Stimulated activated naive B cell treated with anti-CD40 and anti-IgM and Interleukin-4, amounts not matched to agents 10 μg/mL and 1 μg/mL and 100 μg/mL, for 72 hours (primary cell): ENCODE results near the gene GLMP.

ENCODE experiments used
- ATAC-seq, 2 donors: fragments of 150-1000 bp; cut with Tn5 transposase; replicated peaks; 2 replicates each; pipeline ENCODE4 v1.10.0; 2021; ENCODE audit warnings: moderate library complexity in 1 of 2
- DNase-seq: peaks from one replicate; pipeline ENCODE4 v3.0.0; 2021
- H3K27ac Mint-ChIP-seq: one replicate; pipeline ENCODE4 v1.8.0; 2022; ENCODE audit warnings: mild to moderate bottlenecking, mixed read lengths
- H3K27me3 Mint-ChIP-seq, 2 donors: one replicate each; pipeline ENCODE4 v1.8.0; 2022; ENCODE audit warnings: mixed read lengths in 2 of 2
- H3K36me3 Mint-ChIP-seq, 2 donors: one replicate each; pipeline ENCODE4 v1.8.0; 2022; ENCODE audit warnings: mixed read lengths in 2 of 2, mild to moderate bottlenecking in 1 of 2
- H3K4me1 Mint-ChIP-seq, 2 donors: one replicate each; pipeline ENCODE4 v1.8.0; 2022; ENCODE audit warnings: mixed read lengths in 2 of 2, mild to moderate bottlenecking in 1 of 2
- H3K4me3 Mint-ChIP-seq, 2 donors: one replicate each; pipeline ENCODE4 v1.8.0; 2022; ENCODE audit warnings: mild to moderate bottlenecking in 2 of 2, mixed read lengths in 2 of 2, moderate library complexity in 1 of 2
- H3K9me3 Mint-ChIP-seq, 2 donors: one replicate each; pipeline ENCODE4 v1.8.0; 2022; ENCODE audit warnings: mixed read lengths in 2 of 2, mild to moderate bottlenecking in 1 of 2

Gene GLMP

GRCh38 chr1:156305215-156305614, 9.7 kb upstream of the GLMP start:
- H3K4me1 Mint-ChIP-seq, result peaks cover 2 to 5% of the 10 kb centered on the region in 2 donors
- H3K36me3 Mint-ChIP-seq, result peaks cover 22 to 45% of the 10 kb centered on the region in 2 donors
- no peaks in the 10 kb centered on the region for H3K27me3 Mint-ChIP-seq
- H3K4me3 Mint-ChIP-seq, result no peak overlapping the region
- ATAC-seq, result no peak
- no peak for DNase-seq
- peak overlapping the region; percentile 68 for H3K27ac Mint-ChIP-seq
- no peaks in the 10 kb centered on the region for H3K9me3 Mint-ChIP-seq

GRCh38 chr1:156303241-156303640, 7.8 kb upstream of the GLMP start:
- no peak for ATAC-seq
- peaks cover 21 to 40% of the 10 kb centered on the region in 2 donors for H3K36me3 Mint-ChIP-seq

GRCh38 chr1:156298852-156299357, 3.4 kb upstream of the GLMP start, which contains the start of gene VHLL:
VHLL (minus strand) TSS chr1:156299307; CDS start chr1:156299189, 118 bp downstream.
- Mint-ChIP-seq H3K27ac (no peak within 1 kb of the TSS), H3K36me3 (peaks cover 13 to 29% of the 10 kb centered on the region in 2 donors)

More at GRCh38 chr1:156303241-156303640, 7.8 kb upstream of the GLMP start:
- Mint-ChIP-seq H3K27ac (no peak overlapping the region), H3K27me3 (no peaks in the 10 kb centered on the region), H3K4me3 (no peak overlapping the region), H3K9me3 (no peaks in the 10 kb centered on the region), H3K4me1 (peaks cover 2 to 5% of the 10 kb centered on the region in 2 donors)
- no peak for DNase-seq

GRCh38 chr1:156293895-156294294, 1.6 kb downstream of the GLMP start:
- peaks cover 12 to 34% of the 10 kb centered on the region in 2 donors for H3K4me1 Mint-ChIP-seq
- no peak overlapping the region for H3K27ac Mint-ChIP-seq
- H3K27me3 Mint-ChIP-seq, result no peaks in the 10 kb centered on the region
- ATAC-seq (no peak), DNase-seq (no peak)
- peaks cover 16 to 36% of the 10 kb centered on the region in 2 donors for H3K36me3 Mint-ChIP-seq
- no peaks in the 10 kb centered on the region for H3K9me3 Mint-ChIP-seq
- H3K4me3 Mint-ChIP-seq, result peak overlapping the region in 1 of 2 donors; percentile 5

More at GRCh38 chr1:156298852-156299357, 3.4 kb upstream of the GLMP start, which contains the start of gene VHLL:
- H3K4me1 Mint-ChIP-seq, result peaks cover 9 to 26% of the 10 kb centered on the region in 2 donors
- DNase-seq (no peak), ATAC-seq (no peak)
- H3K27me3 Mint-ChIP-seq, result no peaks in the 10 kb centered on the region
- no peak within 1 kb of the TSS for H3K4me3 Mint-ChIP-seq
- no peaks in the 10 kb centered on the region for H3K9me3 Mint-ChIP-seq

DNA sequence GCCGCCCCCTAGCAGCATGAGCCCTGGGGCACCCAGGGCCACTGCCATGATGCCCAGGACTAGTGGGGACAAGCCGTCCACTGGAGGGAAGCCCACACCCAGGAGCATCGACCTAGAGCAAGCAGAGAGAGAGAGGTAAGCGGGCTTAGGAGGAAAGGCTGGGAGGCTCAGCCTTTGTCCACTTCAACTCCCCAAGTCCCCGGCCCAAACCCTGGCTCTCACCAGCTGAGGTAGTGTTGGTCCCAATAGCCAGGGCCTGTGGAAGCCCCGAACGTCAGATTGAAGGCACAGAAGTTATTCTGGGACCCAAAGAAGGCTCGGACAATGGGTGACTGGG, 2.4 kb downstream of the GLMP start:
- no peak overlapping the region for H3K4me3 Mint-ChIP-seq
- H3K27ac Mint-ChIP-seq, result peak overlapping the region; percentile 88
- no peaks in the 10 kb centered on the region for H3K9me3 Mint-ChIP-seq
- ATAC-seq (no peak), DNase-seq (no peak)
- peaks cover 20 to 37% of the 10 kb centered on the region in 2 donors for H3K36me3 Mint-ChIP-seq
- no peaks in the 10 kb centered on the region for H3K27me3 Mint-ChIP-seq
- peaks cover 12 to 34% of the 10 kb centered on the region in 2 donors for H3K4me1 Mint-ChIP-seq

DNA sequence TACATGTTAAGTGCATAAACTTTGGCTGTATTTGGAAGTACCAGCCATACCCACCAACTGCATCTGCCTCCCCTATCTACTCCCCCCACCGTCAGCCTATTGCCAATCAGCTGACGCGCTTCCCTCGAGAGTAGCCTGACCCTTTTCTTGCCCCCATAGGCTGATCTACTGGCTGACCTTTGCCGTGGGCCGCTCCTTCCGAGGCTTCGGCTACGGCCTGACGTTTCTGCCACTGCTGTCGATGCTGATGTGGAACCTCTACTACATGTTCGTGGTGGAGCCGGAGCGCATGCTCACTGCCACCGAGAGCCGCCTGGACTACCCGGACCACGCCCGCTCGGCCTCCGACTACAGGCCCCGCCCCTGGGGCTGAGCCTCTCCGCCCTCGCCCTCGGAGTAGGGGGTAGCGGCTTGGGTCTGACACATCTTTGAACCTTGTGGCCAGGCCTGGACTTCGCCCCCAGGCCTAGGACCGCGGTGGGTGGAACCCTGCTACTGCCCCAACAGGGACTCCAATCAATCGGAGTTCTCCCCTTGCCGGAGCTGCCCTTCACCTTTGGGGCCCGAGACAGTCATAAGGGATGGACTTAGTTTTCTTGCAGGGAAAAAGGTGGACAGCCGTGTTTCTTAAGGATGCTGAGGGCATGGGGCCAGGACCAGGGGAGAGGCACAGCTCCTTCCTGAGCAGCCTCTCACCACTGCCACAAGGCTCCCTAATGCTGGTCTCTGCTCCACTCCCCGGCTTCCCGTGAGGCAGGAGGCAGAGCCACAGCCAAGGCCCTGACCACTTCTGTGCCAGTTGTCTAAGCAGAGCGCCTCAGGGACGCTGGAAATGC, 4.0 kb downstream of the GLMP start:
- H3K27me3 Mint-ChIP-seq, result no peaks in the 10 kb centered on the region
- peak overlapping the region; percentile 72 for H3K4me3 Mint-ChIP-seq
- peak overlapping the region; percentile 59 for H3K27ac Mint-ChIP-seq
- H3K4me1 Mint-ChIP-seq, result peaks cover 12 to 34% of the 10 kb centered on the region in 2 donors
- ATAC-seq, result peak; percentile 80 to 82
- peaks cover 21 to 38% of the 10 kb centered on the region in 2 donors for H3K36me3 Mint-ChIP-seq
- DNase-seq, result peak; percentile 39
- no peaks in the 10 kb centered on the region for H3K9me3 Mint-ChIP-seq

DNA sequence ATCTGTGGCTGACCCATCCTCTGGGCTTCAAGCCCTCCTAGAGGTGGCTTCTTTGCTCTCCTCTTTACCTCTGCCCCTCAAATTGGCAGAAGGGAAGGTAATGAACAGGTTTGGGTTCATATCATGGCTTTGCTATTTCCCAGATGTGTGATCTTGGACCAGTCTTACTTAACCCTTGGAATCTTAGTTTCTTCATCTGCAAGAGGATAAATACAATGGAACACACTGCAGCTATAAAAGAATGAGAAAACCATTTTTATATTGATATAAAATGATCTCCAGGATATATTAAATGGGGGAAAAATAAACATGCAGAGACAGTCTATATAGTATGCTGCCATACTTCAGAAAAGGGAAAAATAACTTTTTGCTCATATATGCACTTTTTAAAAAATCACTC, 5.6 kb downstream of the GLMP start:
- Mint-ChIP-seq H3K27ac (no peak overlapping the region), H3K27me3 (no peaks in the 10 kb centered on the region), H3K9me3 (no peaks in the 10 kb centered on the region), H3K4me3 (no peak overlapping the region), H3K4me1 (peaks cover 7 to 22% of the 10 kb centered on the region in 2 donors), H3K36me3 (peaks cover 31 to 49% of the 10 kb centered on the region in 2 donors)
- no peak for DNase-seq
- ATAC-seq, result no peak

DNA sequence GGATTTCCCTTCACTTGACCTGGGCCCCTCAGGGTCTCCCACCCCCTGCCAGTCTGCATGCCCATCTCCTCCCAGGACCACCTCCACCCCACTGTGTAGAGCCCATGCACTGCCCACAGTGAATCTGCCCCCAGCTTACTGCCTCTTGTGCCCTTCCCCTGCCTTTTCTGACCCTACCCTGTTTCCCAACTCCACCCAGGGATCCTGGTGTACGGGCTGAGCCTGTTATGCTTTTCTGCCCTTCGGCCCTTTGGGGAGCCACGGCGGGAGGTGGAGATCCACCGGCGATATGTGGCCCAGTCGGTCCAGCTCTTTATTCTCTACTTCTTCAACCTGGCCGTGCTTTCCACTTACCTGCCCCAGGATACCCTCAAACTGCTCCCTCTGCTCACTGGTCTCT, 9.4 kb downstream of the GLMP start:
- H3K27ac Mint-ChIP-seq, result no peak overlapping the region
- H3K27me3 Mint-ChIP-seq, result no peaks in the 10 kb centered on the region
- peaks cover 19 to 26% of the 10 kb centered on the region in 2 donors for H3K4me1 Mint-ChIP-seq
- no peak overlapping the region for H3K4me3 Mint-ChIP-seq
- H3K36me3 Mint-ChIP-seq, result peaks cover 17 to 40% of the 10 kb centered on the region in 2 donors
- DNase-seq (no peak), ATAC-seq (no peak)
- no peaks in the 10 kb centered on the region for H3K9me3 Mint-ChIP-seq

DNA sequence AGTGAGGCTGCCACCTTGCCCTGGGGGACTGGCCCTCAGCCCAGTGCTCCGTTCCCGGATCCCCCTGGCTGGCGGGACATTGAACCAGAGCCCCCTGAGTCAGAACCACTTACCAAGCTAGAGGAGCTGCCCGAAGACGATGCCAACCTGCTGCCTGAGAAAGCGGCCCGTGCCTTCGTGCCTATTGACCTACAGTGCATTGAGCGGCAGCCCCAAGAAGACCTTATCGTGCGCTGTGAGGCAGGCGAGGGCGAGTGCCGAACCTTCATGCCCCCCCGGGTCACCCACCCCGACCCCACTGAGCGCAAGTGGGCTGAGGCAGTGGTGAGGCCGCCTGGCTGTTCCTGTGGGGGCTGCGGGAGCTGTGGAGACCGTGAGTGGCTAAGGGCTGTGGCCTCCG, 10.0 kb downstream of the GLMP start:
- no peak for ATAC-seq
- Mint-ChIP-seq H3K27ac (no peak overlapping the region), H3K27me3 (no peaks in the 10 kb centered on the region), H3K4me3 (no peak overlapping the region), H3K9me3 (no peaks in the 10 kb centered on the region), H3K36me3 (peaks cover 17 to 41% of the 10 kb centered on the region in 2 donors), H3K4me1 (peaks cover 20 to 31% of the 10 kb centered on the region in 2 donors)
- DNase-seq, result no peak

- DNase-seq, result no peak
- Mint-ChIP-seq H3K27ac (no peak overlapping the region), H3K27me3 (no peaks in the 10 kb centered on the region), H3K4me1 (peaks cover 25 to 38% of the 10 kb centered on the region in 2 donors), H3K9me3 (no peaks in the 10 kb centered on the region), H3K4me3 (no peak overlapping the region), H3K36me3 (peaks cover 16 to 41% of the 10 kb centered on the region in 2 donors)
- no peak for ATAC-seq
These were observed 10.7 kb downstream of the GLMP start for GRCh38 chr1:156284757-156285156.

DNA sequence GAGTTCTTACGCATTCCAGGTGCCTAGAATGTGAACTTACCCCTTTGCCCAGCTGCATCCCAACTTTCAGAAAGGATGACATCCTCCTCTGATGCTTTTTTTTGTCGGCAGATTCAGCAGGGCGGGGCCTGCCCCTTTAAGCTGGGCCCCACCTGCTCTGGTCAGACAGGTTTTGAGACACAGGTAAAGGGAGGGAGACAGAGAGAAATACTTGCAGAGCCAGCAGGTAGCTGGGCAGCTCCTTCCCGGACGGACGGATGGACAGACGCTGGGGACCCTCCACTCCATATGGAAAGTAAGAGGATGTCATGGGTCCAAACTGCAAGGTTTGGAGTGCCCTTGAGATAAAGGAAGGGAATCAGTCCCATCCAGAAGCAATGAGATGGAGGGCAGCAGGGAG, 11.4 kb downstream of the GLMP start, which contains the start of gene TMEM79:
TSS of gene TMEM79 (plus strand) at position 214 of the 400 bp plus-strand sequence. CDS start 902 bp downstream, outside the sequence.
- no peaks in the 10 kb centered on the region for H3K9me3 Mint-ChIP-seq
- H3K4me1 Mint-ChIP-seq, result peaks cover 25 to 40% of the 10 kb centered on the region in 2 donors
- H3K36me3 Mint-ChIP-seq, result peaks cover 16 to 41% of the 10 kb centered on the region in 2 donors
- H3K4me3 Mint-ChIP-seq, result peak within 1 kb of the TSS; percentile 88 to 90
- no peaks in the 10 kb centered on the region for H3K27me3 Mint-ChIP-seq
- H3K27ac Mint-ChIP-seq, result peak within 1 kb of the TSS; percentile 97
- ATAC-seq (no peak), DNase-seq (no peak)

- ATAC-seq (no peak), DNase-seq (no peak)
- peaks cover 16 to 40% of the 10 kb centered on the region in 2 donors for H3K36me3 Mint-ChIP-seq
- H3K27me3 Mint-ChIP-seq, result no peaks in the 10 kb centered on the region
- H3K4me1 Mint-ChIP-seq, result peaks cover 25 to 40% of the 10 kb centered on the region in 2 donors
- no peaks in the 10 kb centered on the region for H3K9me3 Mint-ChIP-seq
- peak overlapping the region; percentile 97 for H3K27ac Mint-ChIP-seq
- peak overlapping the region; percentile 88 to 90 for H3K4me3 Mint-ChIP-seq
These were observed 12.0 kb downstream of the GLMP start for GRCh38 chr1:156283521-156283920.

- no peaks in the 10 kb centered on the region for H3K27me3 Mint-ChIP-seq
- H3K36me3 Mint-ChIP-seq, result peaks cover 23 to 47% of the 10 kb centered on the region in 2 donors
- H3K27ac Mint-ChIP-seq, result peak within 1 kb of the TSS; percentile 97
- H3K4me3 Mint-ChIP-seq, result peak within 1 kb of the TSS; percentile 88 to 90
- no peaks in the 10 kb centered on the region for H3K9me3 Mint-ChIP-seq
- DNase-seq, result peak; percentile 97
- peaks cover 25 to 40% of the 10 kb centered on the region in 2 donors for H3K4me1 Mint-ChIP-seq
- ATAC-seq, result peak; percentile 90 to 94
These were observed 12.8 kb downstream of the GLMP start, which contains the start of gene SMG5 for GRCh38 chr1:156282479-156283222. SMG5 (minus strand) TSS chr1:156282825; CDS start chr1:156282680, 145 bp downstream.
